ENCODE results near the gene DTX3. TPM values are rescaled to one million over a fixed set of nuclear protein-coding genes. Genes with fewer than 3 reads are reported as not detected.
A peak's percentile ranks its signal among the peaks of the same experiment; 100 is the strongest.

The DTX3 gene
- total RNA-seq, 2 donors from 2014 or later = 14.5 to 33.5 TPM

- no peak for ATAC-seq
- Mint-ChIP-seq H3K9me3 (no peaks in the 10 kb centered on the region), H3K36me3 (peaks cover 0 to 11% of the 10 kb centered on the region in 2 donors), H3K27ac (peak overlapping the region in 1 of 2 donors; percentile 47)
- DNase-seq (ENCODE audit: low spot score in 2 of 2) = no peak
Measured at GRCh38 chr12:57592551-57593165, 12.0 kb upstream of the DTX3 start.

GRCh38 chr12:57593187-57593586 lies 11.4 kb upstream of the DTX3 start:
- Mint-ChIP-seq H3K27ac (peak overlapping the region in 1 of 2 donors; percentile 47), H3K36me3 (peaks cover 0 to 11% of the 10 kb centered on the region in 2 donors), H3K9me3 (no peaks in the 10 kb centered on the region)
- DNase-seq (ENCODE audit: low spot score in 2 of 2) (no peak), ATAC-seq (no peak)

GRCh38 chr12:57600395-57600794 lies 4.2 kb upstream of the DTX3 start:
- Mint-ChIP-seq H3K27ac (no peak overlapping the region), H3K9me3 (no peaks in the 10 kb centered on the region), H3K36me3 (peaks cover 0 to 13% of the 10 kb centered on the region in 2 donors)
- DNase-seq (ENCODE audit: low spot score in 2 of 2) (no peak), ATAC-seq (no peak)

GRCh38 chr12:57602544-57602943 lies 2.1 kb upstream of the DTX3 start:
- DNase-seq (ENCODE audit: low spot score in 2 of 2) (no peak), ATAC-seq (no peak)
- peaks cover 0 to 13% of the 10 kb centered on the region in 2 donors for H3K36me3 Mint-ChIP-seq
- no peak overlapping the region for H3K27ac Mint-ChIP-seq
- no peaks in the 10 kb centered on the region for H3K9me3 Mint-ChIP-seq

GRCh38 chr12:57603324-57603723 lies 1.3 kb upstream of the DTX3 start:
- Mint-ChIP-seq H3K27ac (peak overlapping the region; percentile 82 to 88), H3K36me3 (peaks cover 0 to 13% of the 10 kb centered on the region in 2 donors), H3K9me3 (no peaks in the 10 kb centered on the region)
- DNase-seq (ENCODE audit: low spot score in 2 of 2) (no peak), ATAC-seq (no peak)

GRCh38 chr12:57603815-57604453 lies 690 bp upstream of the DTX3 start:
- Mint-ChIP-seq H3K36me3 (peaks cover 0 to 13% of the 10 kb centered on the region in 2 donors), H3K27ac (peak overlapping the region; percentile 82 to 94), H3K9me3 (no peaks in the 10 kb centered on the region)
- DNase-seq (ENCODE audit: low spot score in 2 of 2) (no peak), ATAC-seq (no peak)

GRCh38 chr12:57604992-57605810 lies 577 bp downstream of the DTX3 start:
- H3K9me3 Mint-ChIP-seq = no peaks in the 10 kb centered on the region
- DNase-seq (ENCODE audit: low spot score in 2 of 2) = no peak

GRCh38 chr12:57605811-57606311 lies 1.2 kb downstream of the DTX3 start:
- ATAC-seq = no peak
- peak overlapping the region in 1 of 2 donors; percentile 82 for H3K27ac Mint-ChIP-seq
- no peak for DNase-seq (ENCODE audit: low spot score in 2 of 2)

More at GRCh38 chr12:57604992-57605810, 577 bp downstream of the DTX3 start:
- peak; percentile 39 to 65 for ATAC-seq
- Mint-ChIP-seq H3K36me3 (peaks cover 0 to 13% of the 10 kb centered on the region in 2 donors), H3K27ac (peak overlapping the region; percentile 82 to 85)

GRCh38 chr12:57606399-57606798 lies 1.8 kb downstream of the DTX3 start:
- Mint-ChIP-seq H3K27ac (no peak overlapping the region), H3K9me3 (no peaks in the 10 kb centered on the region)

More at GRCh38 chr12:57605811-57606311, 1.2 kb downstream of the DTX3 start:
- H3K36me3 Mint-ChIP-seq = peaks cover 0 to 13% of the 10 kb centered on the region in 2 donors
- H3K9me3 Mint-ChIP-seq = no peaks in the 10 kb centered on the region

GRCh38 chr12:57606821-57607220 lies 2.2 kb downstream of the DTX3 start:
- DNase-seq (ENCODE audit: low spot score in 2 of 2) (no peak), ATAC-seq (no peak)
- H3K27ac Mint-ChIP-seq = no peak overlapping the region
- H3K36me3 Mint-ChIP-seq = peaks cover 0 to 13% of the 10 kb centered on the region in 2 donors
- H3K9me3 Mint-ChIP-seq = no peaks in the 10 kb centered on the region

More at GRCh38 chr12:57606399-57606798, 1.8 kb downstream of the DTX3 start:
- peaks cover 0 to 13% of the 10 kb centered on the region in 2 donors for H3K36me3 Mint-ChIP-seq
- DNase-seq (ENCODE audit: low spot score in 2 of 2) = no peak
- ATAC-seq = no peak

- no peak overlapping the region for H3K27ac Mint-ChIP-seq
Measured at GRCh38 chr12:57607958-57608663, 3.5 kb downstream of the DTX3 start.

GRCh38 chr12:57609101-57609780 lies 4.6 kb downstream of the DTX3 start:
- H3K27ac Mint-ChIP-seq = no peak overlapping the region
- H3K9me3 Mint-ChIP-seq = no peaks in the 10 kb centered on the region
- no peak for DNase-seq (ENCODE audit: low spot score in 2 of 2)
- ATAC-seq = no peak
- no peaks in the 10 kb centered on the region for H3K36me3 Mint-ChIP-seq

More at GRCh38 chr12:57607958-57608663, 3.5 kb downstream of the DTX3 start:
- peaks cover 0 to 4% of the 10 kb centered on the region in 2 donors for H3K36me3 Mint-ChIP-seq
- DNase-seq (ENCODE audit: low spot score in 2 of 2) (no peak), ATAC-seq (no peak)
- no peaks in the 10 kb centered on the region for H3K9me3 Mint-ChIP-seq

- H3K9me3 Mint-ChIP-seq = no peaks in the 10 kb centered on the region
- H3K27ac Mint-ChIP-seq = no peak overlapping the region
- no peak for ATAC-seq
Measured at GRCh38 chr12:57609781-57610553, 5.3 kb downstream of the DTX3 start.

GRCh38 chr12:57610554-57611107 lies 6.0 kb downstream of the DTX3 start:
- H3K27ac Mint-ChIP-seq = no peak overlapping the region
- ATAC-seq (no peak), DNase-seq (ENCODE audit: low spot score in 2 of 2) (no peak)
- no peaks in the 10 kb centered on the region for H3K9me3 Mint-ChIP-seq
- H3K36me3 Mint-ChIP-seq = no peaks in the 10 kb centered on the region

More at GRCh38 chr12:57609781-57610553, 5.3 kb downstream of the DTX3 start:
- no peaks in the 10 kb centered on the region for H3K36me3 Mint-ChIP-seq
- DNase-seq (ENCODE audit: low spot score in 2 of 2) = no peak

Data from activated naive CD4-positive, alpha-beta T cell treated with anti-CD3 and anti-CD28 coated beads, Interleukin-2, amount 50 U/mL, for 72 hours (primary cell).